Heart right ventricle (tissue), 16 donors: Measurements from ENCODE around the gene FAM219A. TPM values are rescaled to one million over a fixed set of nuclear protein-coding genes. Genes with fewer than 3 reads are reported as not detected.

Source experiments
- ATAC-seq, 8 donors: fragments of 200-7000 bp; cut with Tn5 transposase; one replicate each; pipeline ENCODE4 v1.9.1; 2020; ENCODE audit warnings: mild to moderate bottlenecking in 8 of 8, moderate library complexity in 8 of 8, moderate number of reproducible peaks in 1 of 8
- DNase-seq, 2 donors: peaks; one replicate each; pipeline ENCODE4 v3.0.0-alpha.2; 2020
- H3K27ac ChIP-seq, 10 donors: fragments of 200-600 bp; sonication (generic) in 2 of 10; one replicate each; pipeline versions ENCODE4 v1.5.0 to v1.8.0; 2020 to 2022; ENCODE audit warnings: mild to moderate bottlenecking in 3 of 10
- H3K27me3 ChIP-seq, 7 donors: fragments of 200-600 bp; one replicate each; pipeline ENCODE4 v1.8.0; 2021 to 2022; ENCODE audit warnings: mild to moderate bottlenecking in 2 of 7
- H3K36me3 ChIP-seq, 9 donors: fragments of 200-600 bp; sonication (generic) in 1 of 9; one replicate each; pipeline versions ENCODE4 v1.5.0 to v1.8.0; 2020 to 2022; ENCODE audit warnings: mild to moderate bottlenecking in 2 of 9
- H3K4me1 ChIP-seq, 9 donors: fragments of 200-600 bp; sonication (generic) in 1 of 9; one replicate each; pipeline versions ENCODE4 v1.5.0 to v1.8.0; 2020 to 2022; ENCODE audit warnings: mild to moderate bottlenecking in 4 of 9
- H3K4me3 ChIP-seq, 10 donors: fragments of 200-600 bp; sonication (generic) in 2 of 10; one replicate each; pipeline versions ENCODE4 v1.5.0 to v1.8.0; 2020 to 2022; ENCODE audit warnings: mild to moderate bottlenecking in 7 of 10, moderate library complexity in 2 of 10
- H3K9me3 ChIP-seq, 11 donors: fragments of 200-600 bp in 10 of 11; sonication (generic) in 2 of 11; one replicate each; pipeline versions ENCODE4 v1.5.0 to v1.8.0; 2013 to 2022; ENCODE audit warnings: mild to moderate bottlenecking in 2 of 11, control low read depth in 1 of 11, moderate library complexity in 1 of 11
- WGBS, 2 donors: extraction: QIAGEN DNeasy Blood & Tissue Kit; methylation state at CpG; one replicate each; pipeline ENCODE4 v1.1.7; 2013; ENCODE audit warnings: inconsistent platforms in 1 of 2; 5-methylcytosine and 5-hydroxymethylcytosine counted together
- intact Hi-C, 10 donors: fragments of 100-400 bp; cut with DNase I; formaldehyde crosslinking; loops; one replicate each; pipeline versions ENCODE4 v1.11.1 to v1.14.2; 2022
- long read RNA-seq, 3 donors: library from polyadenylated mRNA; unstranded; transcript quantifications; one replicate each; pipeline ENCODE4 v2.0.0, GENCODE V29; 2020 to 2021
- polyA plus RNA-seq, 2 donors: library from polyadenylated mRNA; stranded (reverse); fragments of 200-250 nt; gene quantifications; one replicate each; pipeline ENCODE4 v1.2.3, GENCODE V29; 2013
- total RNA-seq, 10 donors: library from RNA; stranded (reverse); fragmentation: NEBNext Ultra II Directional in 3 of 10; extraction: Animal tissue kit (Norgen Biotek cat#: 25700) in 3 of 10; gene quantifications; one replicate each; pipeline versions ENCODE4 v1.2.1 to v1.2.4, GENCODE V29; 2021 to 2023
- TF ChIP-seq, protein P1 (sequence below), 9 donors: fragments of 200-600 bp; sonication (generic) in 2 of 9; IDR thresholded peaks; one replicate each; pipeline versions ENCODE4 v1.5.0 to v1.8.0; 2021 to 2022; ENCODE audit warnings: antibody characterized with exemption in 9 of 9, mild to moderate bottlenecking in 5 of 9, moderate library complexity in 1 of 9
- donor health status: Arrhythmogenic right ventricular cardiomyopathy.
- donor health status: ischemic (EF 13 %, LVEDD 7.1; RV severe dilation, severe dysfunction).
- donor health status: healthy with polysubstance abuse.
- donor health status: DM: no; HTN: yes; CAD: no.
- donor health status: DM: no; HTN: no; CAD: no.
- donor health status: ischemic (EF 25% LVEDD 6.9; RV normal size, moderate dysfunction).
- donor health status: ischemic (EF 25% LVEDD 5.7; RV mildly dilated, moderate dysfunction).
- donor health status: healthy.
- donor health status: DM: yes; HTN: yes; CAD: no.
- donor health status: Ischemic cardiomyopathy.
- donor health status: ischemic (EF 35%, LVEDD 5.7; RV mildly dilated, moderate dysfunction).
- donor health status: nonischemic (EF 11% LVEDD 7.7; RV severe dilation, severe dysfunction).
- donor health status: DM: yes; HTN: yes; CAD: no.
- donor health status: PGD.
- donor health status: ischemic (EF 29% LVEDD 5.4; RV normal size, mild dysfunction).
- donor health status: nonischemic (EF 23%, LVEDD 6.1; RV moderate dilation, normal function).

Gene FAM219A, protein sequence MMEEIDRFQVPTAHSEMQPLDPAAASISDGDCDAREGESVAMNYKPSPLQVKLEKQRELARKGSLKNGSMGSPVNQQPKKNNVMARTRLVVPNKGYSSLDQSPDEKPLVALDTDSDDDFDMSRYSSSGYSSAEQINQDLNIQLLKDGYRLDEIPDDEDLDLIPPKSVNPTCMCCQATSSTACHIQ
- 10 to 100 TPM; 18.9 to 38.6 (median 27.9) TPM for total RNA-seq
- 10 to 100 TPM; 15.1 to 20.7 TPM for polyA plus RNA-seq
- long read RNA-seq, donor 1, partial matches to known transcripts, result 0 of 28 reads
- long read RNA-seq, donor 1, other reads (novel, unspliced or antisense), result 22 of 28 reads
- long read RNA-seq, donor 2, partial matches to known transcripts, result 0 of 33 reads
- long read RNA-seq, donor 2, other reads (novel, unspliced or antisense), result 26 of 33 reads
- long read RNA-seq, donor 3, partial matches to known transcripts, result 4 of 8 reads
- long read RNA-seq, donor 3, other reads (novel, unspliced or antisense), result 4 of 8 reads

DNA sequence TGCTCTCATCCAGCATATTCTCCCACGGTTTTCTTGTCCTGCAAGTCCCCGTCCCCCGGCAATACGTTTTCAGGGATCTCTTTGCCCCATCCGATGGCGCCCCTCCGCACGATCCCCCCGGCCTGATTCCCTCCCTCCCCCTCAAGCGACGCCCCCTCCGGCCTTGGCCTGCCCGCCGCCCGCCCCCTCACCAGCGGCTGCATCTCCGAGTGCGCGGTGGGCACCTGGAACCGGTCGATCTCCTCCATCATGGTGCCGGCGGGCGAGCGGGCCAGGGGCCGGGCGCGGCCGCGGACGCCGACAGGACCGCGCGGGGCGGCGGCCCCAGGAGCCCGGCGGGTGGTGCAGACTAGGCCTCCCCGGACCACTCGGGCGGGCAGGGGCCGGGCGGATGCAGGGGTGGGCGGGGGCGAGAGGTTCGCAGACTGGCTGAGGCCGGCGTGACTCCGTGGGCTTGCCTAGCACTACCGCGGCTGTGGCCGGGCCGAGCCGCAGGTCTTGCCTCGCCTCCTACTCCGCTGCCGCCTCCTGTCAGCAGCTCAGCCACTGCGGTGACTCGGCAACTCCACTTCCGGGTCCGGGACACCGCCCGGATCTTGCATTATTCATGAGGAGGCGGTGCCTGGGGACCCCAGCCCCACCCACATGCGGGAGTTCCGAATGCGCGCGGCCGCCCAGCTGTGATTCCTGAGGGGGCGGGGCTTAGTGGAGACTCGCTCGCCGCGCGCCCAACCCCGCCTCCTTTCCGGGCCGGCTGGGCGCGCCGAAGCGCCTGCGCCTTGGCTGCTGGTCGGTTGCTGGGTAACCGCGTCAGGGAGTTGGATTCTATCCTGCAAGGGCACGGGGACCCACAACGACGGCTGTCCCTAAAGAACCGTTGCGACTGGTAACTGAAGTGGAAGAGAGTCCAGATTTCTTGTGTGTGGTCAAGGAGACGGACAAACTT is at the start of gene FAM219A, which contains the start of gene DNAI1:
FAM219A (minus strand) TSS at position 558 of the 946 bp plus-strand sequence; CDS start at position 251, 307 bp downstream.
DNAI1 (plus strand) TSS at position 793 of the 946 bp plus-strand sequence. CDS start 201 bp downstream, outside the sequence.
- Histone ChIP-seq H3K4me3 (peak within 1 kb of the TSS; percentile 72 to 94 (median 85)), H3K27ac (peak within 1 kb of the TSS; percentile 63 to 93 (median 89)), H3K27me3 (peaks cover 0 to 8% (median 0%) of the 10 kb centered on the region in 7 donors), H3K9me3 (no peaks in the 10 kb centered on the region), H3K4me1 (peaks cover 12 to 52% (median 39%) of the 10 kb centered on the region in 9 donors), H3K36me3 (no peaks in the 10 kb centered on the region)
- 0 to 1% methylated on average over 87 to 94 of the region's 94 CpGs for WGBS, 2 donors
- TF ChIP-seq, protein P1, sequence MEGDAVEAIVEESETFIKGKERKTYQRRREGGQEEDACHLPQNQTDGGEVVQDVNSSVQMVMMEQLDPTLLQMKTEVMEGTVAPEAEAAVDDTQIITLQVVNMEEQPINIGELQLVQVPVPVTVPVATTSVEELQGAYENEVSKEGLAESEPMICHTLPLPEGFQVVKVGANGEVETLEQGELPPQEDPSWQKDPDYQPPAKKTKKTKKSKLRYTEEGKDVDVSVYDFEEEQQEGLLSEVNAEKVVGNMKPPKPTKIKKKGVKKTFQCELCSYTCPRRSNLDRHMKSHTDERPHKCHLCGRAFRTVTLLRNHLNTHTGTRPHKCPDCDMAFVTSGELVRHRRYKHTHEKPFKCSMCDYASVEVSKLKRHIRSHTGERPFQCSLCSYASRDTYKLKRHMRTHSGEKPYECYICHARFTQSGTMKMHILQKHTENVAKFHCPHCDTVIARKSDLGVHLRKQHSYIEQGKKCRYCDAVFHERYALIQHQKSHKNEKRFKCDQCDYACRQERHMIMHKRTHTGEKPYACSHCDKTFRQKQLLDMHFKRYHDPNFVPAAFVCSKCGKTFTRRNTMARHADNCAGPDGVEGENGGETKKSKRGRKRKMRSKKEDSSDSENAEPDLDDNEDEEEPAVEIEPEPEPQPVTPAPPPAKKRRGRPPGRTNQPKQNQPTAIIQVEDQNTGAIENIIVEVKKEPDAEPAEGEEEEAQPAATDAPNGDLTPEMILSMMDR (IDR thresholded peaks at IDR 0.05), result no peak
- ATAC-seq, result peak; percentile 95 to 98 (median 98)
- peak; percentile 99 for DNase-seq
- intact Hi-C loops, result loop anchor here in 2 of 10 donors (1.0 to 2.0 kb wide), 2 partner anchors 65 to 129 kb away; partner anchors contain the start of genes ENHO (in 1 of the 2), KIF24 (in 1 of the 2) and NUDT2 (in 1 of the 2)

DNA sequence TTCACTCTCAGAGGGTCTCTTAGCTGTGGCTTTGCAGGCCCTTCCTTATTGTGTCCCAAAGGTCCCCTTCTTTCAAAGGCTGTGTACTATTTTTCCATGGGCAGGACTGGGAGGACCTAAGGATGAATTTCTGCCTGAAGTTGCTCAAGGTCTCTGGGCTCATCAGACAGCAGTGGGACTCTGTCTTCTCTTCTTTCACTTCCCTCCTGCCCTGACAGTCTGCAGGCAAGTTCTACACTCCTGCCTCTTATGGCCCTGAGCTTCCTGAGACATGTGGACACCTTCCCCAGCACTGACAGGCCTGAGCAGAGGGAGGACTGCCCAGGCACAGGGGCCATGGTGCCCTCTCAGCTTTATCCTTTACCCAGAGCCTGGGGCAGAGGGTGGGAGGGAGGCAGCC is 49.6 kb upstream of the FAM219A start:
- TF ChIP-seq, protein P1 (IDR thresholded peaks at IDR 0.05), result no peak
- DNase-seq (no peak), ATAC-seq (no peak)
- Histone ChIP-seq H3K36me3 (no peaks in the 10 kb centered on the region), H3K27ac (no peak overlapping the region), H3K27me3 (no peaks in the 10 kb centered on the region), H3K4me3 (no peak overlapping the region), H3K9me3 (no peaks in the 10 kb centered on the region), H3K4me1 (peaks cover 0 to 2% (median 0%) of the 10 kb centered on the region in 9 donors)
- intact Hi-C loops, result loop anchor here in 4 of 10 donors (10.0 kb wide), 2 partner anchors 103 to 173 kb away; no protein-coding TSS in a partner anchor

DNA sequence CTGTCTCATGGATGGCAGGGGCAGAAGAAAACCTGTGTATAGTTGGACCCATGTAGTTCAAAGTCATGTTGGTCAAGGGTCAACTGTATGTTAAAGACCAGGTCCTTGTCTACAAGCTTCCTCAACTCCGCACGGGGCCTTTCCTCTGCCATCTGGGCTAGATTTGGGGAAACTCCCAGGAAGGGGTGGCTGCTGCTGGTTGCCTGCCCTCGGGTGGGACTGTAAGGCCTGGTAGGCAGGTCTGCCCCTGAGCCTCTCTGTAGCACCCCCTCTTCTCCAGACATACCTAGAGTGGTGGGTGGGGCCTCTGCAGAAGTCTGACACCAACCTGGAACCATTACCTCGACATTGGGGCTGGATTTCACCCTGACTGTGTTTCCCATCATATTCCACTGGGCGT is 49.2 kb upstream of the FAM219A start:
- ATAC-seq (no peak), DNase-seq (no peak)
- Histone ChIP-seq H3K27me3 (no peaks in the 10 kb centered on the region), H3K4me1 (peaks cover 0 to 6% (median 3%) of the 10 kb centered on the region in 9 donors), H3K36me3 (no peaks in the 10 kb centered on the region), H3K27ac (no peak overlapping the region), H3K4me3 (no peak overlapping the region), H3K9me3 (no peaks in the 10 kb centered on the region)
- 82 to 87% methylated on average over 5 of the region's 5 CpGs for WGBS, 2 donors
- intact Hi-C loops, result loop anchor here in 4 of 10 donors (10.0 kb wide), 2 partner anchors 103 to 173 kb away; no protein-coding TSS in a partner anchor
- TF ChIP-seq, protein P1 (IDR thresholded peaks at IDR 0.05), result no peak
